Activated naive CD8-positive, alpha-beta T cell treated with anti-CD3 and anti-CD28 coated beads for 36 hours (primary cell): ENCODE results near the gene MED7. TPM values are rescaled to one million over a fixed set of nuclear protein-coding genes. Genes with fewer than 3 reads are reported as not detected.

Experiments used
- DNase-seq: peaks from one replicate; pipeline ENCODE4 v3.0.0; 2021
- H3K27ac Mint-ChIP-seq: one replicate; pipeline ENCODE4 v1.8.0; 2022; ENCODE audit warnings: mild to moderate bottlenecking, moderate library complexity, mixed read lengths
- H3K27me3 Mint-ChIP-seq: one replicate; pipeline ENCODE4 v1.8.0; 2022; ENCODE audit warnings: mild to moderate bottlenecking, mixed read lengths
- H3K36me3 Mint-ChIP-seq: one replicate; pipeline ENCODE4 v1.8.0; 2021; ENCODE audit warnings: mild to moderate bottlenecking, mixed read lengths
- H3K4me1 Mint-ChIP-seq: one replicate; pipeline ENCODE4 v1.8.0; 2021; ENCODE audit warnings: mixed read lengths
- H3K4me3 Mint-ChIP-seq: one replicate; pipeline ENCODE4 v1.8.0; 2022; ENCODE audit warnings: mild to moderate bottlenecking, moderate library complexity, mixed read lengths
- H3K9me3 Mint-ChIP-seq: one replicate; pipeline ENCODE4 v1.8.0; 2022; ENCODE audit warnings: mixed read lengths
- total RNA-seq, 2 experiments: library from RNA; stranded (reverse); gene quantifications; one replicate each; pipeline ENCODE4 v1.2.3, GENCODE V29; 2021

The MED7 gene
- total RNA-seq, 2 experiments from 2014 or later: 14.2 to 15.4 TPM

DNA sequence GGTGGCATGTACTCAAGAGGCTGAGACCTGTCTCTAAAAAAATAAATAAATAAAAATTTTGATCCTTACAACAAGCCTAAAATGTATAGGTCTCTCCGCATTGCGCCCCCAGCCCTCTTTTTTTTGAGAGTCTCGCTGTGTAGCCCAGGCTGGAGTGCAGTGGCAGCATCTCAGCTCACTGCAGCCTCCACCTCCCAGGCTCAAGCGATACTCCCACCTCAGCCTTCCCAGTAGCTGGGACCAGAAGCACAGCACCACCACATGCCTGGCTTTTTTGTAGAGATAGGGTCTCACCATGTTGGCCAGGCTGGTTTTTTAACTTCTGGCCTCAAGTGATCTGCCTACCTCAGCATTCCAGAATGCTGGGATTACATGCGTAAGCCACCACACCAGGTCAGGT, 25.6 kb upstream of the MED7 start:
- Mint-ChIP-seq H3K27me3 (no peaks in the 10 kb centered on the region), H3K27ac (peak overlapping the region; percentile 73), H3K9me3 (peaks cover 28% of the 10 kb centered on the region), H3K36me3 (peaks cover 28% of the 10 kb centered on the region), H3K4me3 (no peak overlapping the region), H3K4me1 (peaks cover 76% of the 10 kb centered on the region)
- DNase-seq: no peak

DNA sequence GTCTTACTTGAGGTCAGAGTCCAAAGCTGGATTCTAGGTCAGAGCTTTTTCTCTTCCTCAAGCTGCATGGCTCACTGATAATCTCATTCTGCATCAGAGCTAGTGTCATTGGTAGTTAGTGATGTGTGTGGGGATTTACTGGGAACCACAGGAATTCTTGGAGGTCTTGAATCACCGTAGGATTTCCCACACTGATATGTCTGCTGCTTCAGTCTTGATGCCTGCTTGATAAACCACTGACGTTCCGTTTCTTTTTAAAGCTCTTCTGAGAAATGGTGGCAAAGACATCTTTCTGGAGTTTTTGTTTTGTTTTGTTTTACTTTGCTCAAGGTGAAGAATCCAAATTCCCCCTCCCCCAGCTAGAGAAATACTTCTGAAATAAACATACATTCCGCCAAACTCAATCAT, 24.6 kb upstream of the MED7 start:
- Mint-ChIP-seq H3K9me3 (peaks cover 28% of the 10 kb centered on the region), H3K27me3 (no peaks in the 10 kb centered on the region), H3K36me3 (peaks cover 32% of the 10 kb centered on the region), H3K27ac (peak overlapping the region; percentile 86), H3K4me3 (peak overlapping the region; percentile 53), H3K4me1 (peaks cover 68% of the 10 kb centered on the region)
- DNase-seq: no peak

DNA sequence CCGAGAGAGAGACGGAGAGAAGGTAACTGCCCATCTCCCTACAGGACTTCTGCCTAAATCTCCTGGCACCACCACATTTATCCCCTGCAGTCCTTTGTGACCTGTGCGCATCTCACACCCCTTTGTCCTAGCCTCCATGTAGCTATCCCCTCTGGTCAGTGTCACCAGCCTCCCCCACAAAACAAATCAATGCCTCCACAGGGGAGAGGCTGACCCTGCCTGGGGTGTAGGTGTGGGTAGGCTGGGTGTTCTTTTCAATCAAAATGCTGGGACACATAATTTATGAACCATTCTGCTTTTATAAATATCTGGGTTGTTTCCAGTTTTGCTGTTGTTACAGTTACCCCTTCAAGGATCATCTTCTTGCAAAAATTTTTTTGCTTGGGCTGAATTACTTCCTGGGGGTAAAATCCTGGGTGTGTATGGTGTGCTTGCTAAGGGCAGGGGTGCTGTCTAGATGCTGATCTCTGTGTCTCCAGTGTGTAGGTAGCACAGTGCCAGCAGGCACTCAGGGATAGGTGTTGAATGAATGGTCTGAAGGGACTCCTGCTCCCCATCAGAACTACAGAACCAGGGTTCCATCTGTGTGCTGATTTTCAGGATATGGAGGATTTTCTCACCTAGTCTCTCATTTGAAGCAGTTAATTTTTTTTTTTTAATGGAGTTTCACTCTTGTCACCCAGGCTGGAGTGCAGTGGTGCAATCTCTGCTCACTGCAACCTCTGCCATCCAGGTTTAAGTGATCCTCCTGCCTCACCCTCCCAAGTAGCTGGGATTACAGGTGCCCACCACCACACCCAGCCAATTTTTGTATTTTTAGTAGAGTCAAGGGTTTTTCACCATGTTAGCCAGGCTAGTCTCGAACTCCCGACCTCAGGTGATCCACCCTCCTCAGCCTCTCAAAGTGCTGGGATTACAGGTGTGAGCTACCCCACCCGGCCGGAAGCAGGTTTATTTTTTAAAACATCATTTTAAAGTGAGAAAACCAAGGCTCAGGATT, 23.8 kb upstream of the MED7 start, which contains the start of gene GARIN3:
Gene GARIN3 (minus strand): TSS at position 51 of the 1,000 bp plus-strand sequence. CDS start 96 bp downstream, outside the sequence.
- H3K4me3 Mint-ChIP-seq: peak within 1 kb of the TSS; percentile 53
- H3K9me3 Mint-ChIP-seq: peaks cover 28% of the 10 kb centered on the region
- H3K27me3 Mint-ChIP-seq: no peaks in the 10 kb centered on the region
- peaks cover 32% of the 10 kb centered on the region for H3K36me3 Mint-ChIP-seq
- H3K4me1 Mint-ChIP-seq: peaks cover 65% of the 10 kb centered on the region
- no peak for DNase-seq
- peak within 1 kb of the TSS; percentile 86 for H3K27ac Mint-ChIP-seq

DNA sequence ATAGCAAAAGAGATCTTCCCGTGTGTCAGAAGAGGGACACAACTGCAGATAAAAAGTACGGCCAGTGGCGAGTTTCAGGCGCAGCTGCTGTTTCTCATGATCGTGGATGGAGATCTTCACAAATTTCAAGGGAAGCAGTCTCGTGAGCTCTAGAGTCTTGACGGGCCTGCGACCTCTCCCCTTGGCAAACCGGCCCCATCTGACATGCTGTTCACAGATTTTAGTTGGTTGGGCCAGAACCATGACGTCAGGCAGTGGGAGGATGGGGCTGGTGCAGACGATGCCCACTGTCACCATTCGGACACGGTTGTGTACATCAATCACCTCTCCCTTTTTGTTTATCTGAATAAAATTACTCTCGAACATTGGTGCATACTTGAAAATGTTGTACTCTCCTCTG, 23.0 kb upstream of the MED7 start:
- Mint-ChIP-seq H3K36me3 (peaks cover 25% of the 10 kb centered on the region), H3K27me3 (no peaks in the 10 kb centered on the region), H3K4me3 (no peak overlapping the region), H3K4me1 (peaks cover 60% of the 10 kb centered on the region), H3K27ac (peak overlapping the region; percentile 17), H3K9me3 (peaks cover 24% of the 10 kb centered on the region)
- no peak for DNase-seq

DNA sequence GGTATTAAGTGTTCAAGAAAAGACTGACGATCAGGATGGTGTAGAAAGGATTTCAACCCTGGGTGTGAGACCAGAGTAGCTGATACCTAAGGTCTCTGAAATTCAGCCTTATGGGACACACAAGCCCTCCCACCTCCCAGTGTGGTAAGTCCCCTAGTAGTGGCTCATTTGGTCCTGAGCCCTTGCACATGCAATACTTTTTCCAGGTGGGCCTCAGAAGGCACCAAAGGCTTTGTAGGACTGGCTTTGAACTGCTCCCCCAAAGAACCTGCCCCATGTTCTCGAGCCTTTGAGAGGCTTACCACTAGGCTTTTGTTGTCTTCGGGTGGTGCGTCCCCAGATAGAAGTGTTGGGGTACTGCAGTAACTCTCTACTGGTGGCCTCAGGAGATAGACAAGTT, 22.6 kb upstream of the MED7 start:
- H3K36me3 Mint-ChIP-seq: peaks cover 21% of the 10 kb centered on the region
- peak overlapping the region; percentile 10 for H3K27ac Mint-ChIP-seq
- peaks cover 58% of the 10 kb centered on the region for H3K4me1 Mint-ChIP-seq
- peaks cover 20% of the 10 kb centered on the region for H3K9me3 Mint-ChIP-seq
- no peak overlapping the region for H3K4me3 Mint-ChIP-seq
- no peaks in the 10 kb centered on the region for H3K27me3 Mint-ChIP-seq
- no peak for DNase-seq

DNA sequence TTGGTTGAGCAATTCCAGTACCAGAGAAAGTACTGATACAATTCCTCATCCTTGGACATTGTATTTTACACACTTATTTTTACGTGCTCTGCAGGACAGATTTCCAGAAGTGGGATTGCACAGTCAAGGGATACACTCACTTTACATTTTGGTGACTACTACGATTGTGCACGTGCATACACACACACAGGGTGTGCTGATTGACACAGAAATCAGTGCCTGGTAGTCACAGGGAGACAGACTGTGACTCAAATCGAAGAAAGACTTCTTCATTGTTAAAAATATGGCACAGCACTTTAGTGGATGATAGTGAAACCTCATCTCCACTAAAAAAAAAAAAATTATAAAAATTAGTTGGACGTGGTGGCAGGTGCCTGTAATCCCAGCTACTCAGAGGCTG, 21.9 kb upstream of the MED7 start:
- Mint-ChIP-seq H3K4me1 (peaks cover 62% of the 10 kb centered on the region), H3K27ac (no peak overlapping the region)

DNA sequence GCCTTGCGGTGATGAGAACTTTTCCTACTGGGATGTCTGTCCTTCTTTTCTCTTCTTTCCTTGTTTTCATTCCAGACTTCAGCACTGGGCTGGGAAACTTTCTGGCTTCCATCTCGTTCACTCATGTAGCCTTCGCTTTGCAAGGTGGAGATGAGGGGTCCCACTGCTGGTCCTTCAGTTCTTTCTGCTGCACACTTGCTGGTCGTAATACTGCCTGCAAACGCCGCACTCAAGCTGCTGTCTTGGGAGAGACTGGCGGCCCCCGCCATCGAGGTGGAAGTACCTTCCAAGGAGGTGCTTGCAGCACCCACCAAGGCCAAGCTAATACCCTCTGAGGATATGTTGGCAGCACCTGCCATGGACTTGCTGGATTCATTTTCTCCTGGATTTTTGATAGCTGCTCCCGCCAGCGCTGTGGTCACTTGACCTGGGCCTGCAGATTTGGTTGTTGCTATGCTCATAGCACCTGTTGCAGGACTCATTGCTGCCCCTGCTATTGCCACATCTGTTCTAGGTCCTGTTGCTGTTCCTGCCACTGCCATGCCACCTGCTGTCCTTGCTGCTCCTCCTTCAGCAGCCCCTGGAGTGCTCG, 20.4 kb upstream of the MED7 start:
- H3K27ac Mint-ChIP-seq: no peak overlapping the region
- H3K4me3 Mint-ChIP-seq: no peak overlapping the region
- DNase-seq: no peak
- H3K4me1 Mint-ChIP-seq: peaks cover 58% of the 10 kb centered on the region
- H3K36me3 Mint-ChIP-seq: peaks cover 12% of the 10 kb centered on the region
- no peaks in the 10 kb centered on the region for H3K27me3 Mint-ChIP-seq
- peaks cover 7% of the 10 kb centered on the region for H3K9me3 Mint-ChIP-seq

More for the DNA sequence above, 21.9 kb upstream of the MED7 start:
- Mint-ChIP-seq H3K9me3 (peaks cover 14% of the 10 kb centered on the region), H3K27me3 (no peaks in the 10 kb centered on the region), H3K4me3 (no peak overlapping the region), H3K36me3 (peaks cover 15% of the 10 kb centered on the region)
- no peak for DNase-seq

DNA sequence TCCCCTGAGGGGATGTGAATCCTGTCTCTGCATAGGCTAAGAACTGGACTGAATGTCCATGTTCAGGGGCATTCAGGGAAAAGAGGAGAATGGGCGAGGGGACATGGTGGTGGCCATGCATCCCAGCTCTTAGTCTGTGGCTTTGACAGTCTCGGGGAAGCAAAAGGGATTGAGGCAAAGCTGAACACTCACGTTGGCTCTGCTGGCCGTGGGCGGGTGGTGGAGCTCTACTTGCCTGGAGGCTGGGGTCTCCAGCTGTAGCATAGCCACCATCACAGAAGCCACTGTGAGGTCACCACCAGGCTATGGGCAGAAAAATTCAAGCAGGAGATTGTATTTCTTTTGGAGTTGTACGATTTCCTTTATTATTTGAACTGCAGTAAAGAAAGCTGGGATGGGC, 19.3 kb upstream of the MED7 start:
- peaks cover 51% of the 10 kb centered on the region for H3K4me1 Mint-ChIP-seq
- peaks cover 9% of the 10 kb centered on the region for H3K9me3 Mint-ChIP-seq
- DNase-seq: no peak
- no peak overlapping the region for H3K4me3 Mint-ChIP-seq
- H3K36me3 Mint-ChIP-seq: peaks cover 14% of the 10 kb centered on the region
- no peak overlapping the region for H3K27ac Mint-ChIP-seq
- no peaks in the 10 kb centered on the region for H3K27me3 Mint-ChIP-seq

DNA sequence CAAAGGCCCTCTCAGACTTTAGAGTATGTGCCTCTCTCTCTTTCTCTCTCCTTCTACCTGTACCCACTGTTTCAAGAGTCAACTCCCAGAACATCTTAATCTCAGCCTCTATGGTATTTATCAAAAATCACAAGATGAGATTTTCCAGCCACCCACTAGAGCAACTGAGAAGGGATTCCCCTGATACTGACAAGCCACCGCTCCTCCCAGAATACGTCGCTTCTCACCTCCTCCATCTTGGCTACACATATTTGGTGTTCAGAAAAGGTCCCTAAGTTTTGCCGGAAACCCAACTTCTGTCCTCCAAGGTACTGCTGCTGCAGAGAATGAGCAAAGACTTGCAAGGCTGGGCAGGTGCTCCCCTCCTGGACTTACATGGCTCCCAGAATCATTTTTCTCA, 17.3 kb upstream of the MED7 start:
- H3K9me3 Mint-ChIP-seq: peaks cover 6% of the 10 kb centered on the region
- H3K4me1 Mint-ChIP-seq: peaks cover 47% of the 10 kb centered on the region
- H3K27me3 Mint-ChIP-seq: no peaks in the 10 kb centered on the region
- no peak for DNase-seq
- H3K27ac Mint-ChIP-seq: peak overlapping the region; percentile 86
- peaks cover 23% of the 10 kb centered on the region for H3K36me3 Mint-ChIP-seq
- H3K4me3 Mint-ChIP-seq: peak overlapping the region; percentile 26

DNA sequence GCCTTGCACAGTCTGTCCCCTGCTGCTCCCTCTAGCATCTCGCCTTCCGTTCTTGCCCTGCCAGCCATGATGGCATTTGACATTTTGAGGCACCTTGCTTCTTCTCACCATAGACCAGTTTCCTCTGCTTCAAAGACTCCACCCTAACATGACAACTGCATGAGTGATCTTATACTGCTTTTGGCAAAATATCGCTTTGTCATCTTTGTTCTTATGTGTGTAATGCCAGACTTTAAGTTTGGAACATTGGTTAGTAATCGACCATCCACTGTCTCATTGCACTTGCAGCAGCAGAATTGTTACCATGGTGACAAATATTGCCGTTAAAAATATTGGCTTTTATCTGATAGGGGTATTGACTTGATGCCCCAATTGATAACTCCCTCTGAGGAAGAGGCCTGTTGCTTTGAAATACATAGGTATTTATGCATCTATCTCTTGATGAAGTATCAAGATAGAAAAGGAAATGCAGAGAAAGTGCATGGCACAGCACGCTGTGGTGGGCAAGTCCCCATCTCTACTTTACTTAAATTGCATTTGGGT, 16.6 kb upstream of the MED7 start:
- H3K9me3 Mint-ChIP-seq: peaks cover 6% of the 10 kb centered on the region
- peaks cover 25% of the 10 kb centered on the region for H3K36me3 Mint-ChIP-seq
- peak overlapping the region; percentile 86 for H3K27ac Mint-ChIP-seq
- peak overlapping the region; percentile 38 for H3K4me3 Mint-ChIP-seq
- peaks cover 51% of the 10 kb centered on the region for H3K4me1 Mint-ChIP-seq
- no peaks in the 10 kb centered on the region for H3K27me3 Mint-ChIP-seq
- DNase-seq: no peak

DNA sequence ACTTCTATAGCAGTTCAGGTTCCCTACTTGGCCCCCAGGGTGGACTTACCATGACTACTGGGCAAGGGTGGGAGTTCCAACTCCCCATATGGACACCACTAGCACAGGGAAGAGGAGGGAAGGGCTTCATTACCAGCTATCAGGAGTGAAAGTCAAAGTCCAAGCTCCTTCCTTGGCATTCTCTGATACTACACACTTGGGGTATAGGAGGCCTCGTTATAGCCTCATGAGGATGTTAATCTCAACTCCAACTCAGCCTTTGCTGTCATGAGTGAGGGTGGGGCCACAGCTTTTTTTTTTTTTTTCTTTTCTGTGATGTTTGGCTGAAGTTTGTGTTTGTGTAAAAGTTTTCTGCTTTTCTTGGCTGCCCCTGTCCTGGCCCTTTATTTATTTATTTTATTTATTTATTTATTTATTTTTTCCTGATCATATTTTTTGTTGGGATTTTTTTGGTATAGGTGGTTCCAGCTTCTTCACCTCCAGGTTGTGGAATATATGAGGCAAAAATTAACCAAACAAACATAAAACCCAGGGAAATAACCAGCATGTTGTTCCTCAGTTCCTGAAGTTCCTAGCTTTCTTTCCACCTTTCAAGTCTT, 14.7 kb upstream of the MED7 start:
- Mint-ChIP-seq H3K36me3 (peaks cover 21% of the 10 kb centered on the region), H3K9me3 (peaks cover 6% of the 10 kb centered on the region), H3K27me3 (no peaks in the 10 kb centered on the region), H3K4me3 (no peak overlapping the region), H3K27ac (no peak overlapping the region), H3K4me1 (peaks cover 63% of the 10 kb centered on the region)
- DNase-seq: no peak

DNA sequence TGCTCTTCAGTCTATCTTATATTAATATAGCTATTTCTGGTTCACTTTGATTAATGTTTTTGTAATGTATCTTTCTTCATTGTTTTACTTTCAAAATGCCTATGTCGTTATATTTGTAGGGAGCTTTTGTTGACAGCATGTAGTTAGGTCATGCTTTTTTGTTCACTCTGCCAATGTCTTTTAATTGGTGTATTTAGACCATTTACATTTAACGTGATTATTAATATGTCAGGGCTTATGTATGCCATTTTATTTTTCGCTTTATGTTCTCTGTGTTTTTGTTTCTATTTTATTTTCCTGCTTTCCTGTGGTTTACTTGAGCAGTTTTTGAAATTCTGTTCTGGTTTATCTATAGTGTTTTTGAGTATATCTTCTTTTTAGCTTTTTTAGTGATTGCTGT, 12.6 kb upstream of the MED7 start:
- DNase-seq: no peak
- H3K4me1 Mint-ChIP-seq: peaks cover 67% of the 10 kb centered on the region
- H3K4me3 Mint-ChIP-seq: peak overlapping the region; percentile 84
- H3K36me3 Mint-ChIP-seq: peaks cover 21% of the 10 kb centered on the region
- peaks cover 6% of the 10 kb centered on the region for H3K9me3 Mint-ChIP-seq
- H3K27ac Mint-ChIP-seq: peak overlapping the region; percentile 97
- no peaks in the 10 kb centered on the region for H3K27me3 Mint-ChIP-seq

DNA sequence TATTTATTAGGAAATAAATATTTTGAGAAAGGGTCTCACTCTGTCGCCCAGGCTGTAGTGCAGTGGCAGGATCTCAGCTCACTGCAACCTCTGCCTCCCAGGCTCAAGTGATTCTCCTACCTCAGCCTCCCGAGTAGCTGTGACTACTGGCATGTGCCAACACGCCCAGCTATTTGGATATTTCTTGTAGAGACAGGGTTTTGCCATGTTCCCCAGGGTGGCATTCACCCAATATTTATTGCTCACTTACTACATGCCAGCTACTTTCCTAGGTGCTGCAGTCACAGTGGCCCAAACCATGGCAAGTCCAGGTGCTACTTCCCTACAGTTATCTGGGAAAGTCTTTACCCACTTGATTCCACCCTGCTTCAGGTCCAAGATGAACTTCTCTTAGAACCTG, 8.3 kb upstream of the MED7 start:
- Mint-ChIP-seq H3K36me3 (peaks cover 8% of the 10 kb centered on the region), H3K4me1 (peaks cover 64% of the 10 kb centered on the region), H3K9me3 (peaks cover 2% of the 10 kb centered on the region), H3K27me3 (no peaks in the 10 kb centered on the region), H3K27ac (peak overlapping the region; percentile 75), H3K4me3 (no peak overlapping the region)
- DNase-seq: no peak

DNA sequence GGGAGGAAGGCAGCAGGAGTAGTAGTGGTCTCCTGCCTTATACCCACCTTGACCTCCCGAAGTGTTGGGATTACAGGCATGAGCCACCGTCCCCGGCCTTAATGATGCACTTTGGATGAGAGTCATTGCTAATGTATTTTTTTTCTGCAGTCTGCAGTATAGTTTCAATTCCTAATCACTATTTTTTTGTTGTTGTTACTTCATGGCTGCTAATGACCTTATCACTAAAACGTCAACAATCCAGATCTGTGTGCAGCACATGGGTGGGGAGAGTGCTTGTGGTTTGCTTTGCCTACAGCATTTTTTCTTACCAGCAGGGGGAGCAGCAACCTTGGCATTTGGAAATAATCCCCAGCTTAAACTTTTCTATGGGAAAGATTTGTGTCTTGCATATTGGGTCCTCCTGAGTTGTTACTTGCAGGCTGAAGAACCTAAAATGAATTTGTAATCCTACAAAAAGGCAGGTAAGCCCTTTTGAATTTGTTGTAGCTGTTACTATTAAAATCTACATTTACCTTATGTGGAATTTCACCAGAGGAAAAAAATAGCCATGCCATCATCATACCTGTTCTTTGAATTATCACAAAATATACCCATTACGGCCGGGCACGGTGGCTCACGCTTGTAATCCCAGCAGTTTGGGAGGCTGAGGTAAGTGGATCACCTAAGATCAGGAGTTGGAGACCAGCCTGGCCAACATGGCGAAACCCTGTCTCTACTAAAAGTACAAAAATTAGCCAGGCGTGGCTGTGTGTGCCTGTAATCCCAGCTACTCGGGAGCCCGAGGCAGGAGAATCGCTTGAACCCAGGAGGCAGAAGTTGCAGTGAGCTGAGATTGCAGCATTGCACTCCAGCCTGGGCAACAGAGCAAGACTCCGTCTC, 6.3 kb upstream of the MED7 start:
- peak; percentile 72 for DNase-seq
- Mint-ChIP-seq H3K4me3 (no peak overlapping the region), H3K4me1 (peaks cover 49% of the 10 kb centered on the region), H3K9me3 (no peaks in the 10 kb centered on the region), H3K27ac (peak overlapping the region; percentile 81), H3K36me3 (no peaks in the 10 kb centered on the region), H3K27me3 (no peaks in the 10 kb centered on the region)
